Cardiac muscle cell (in vitro differentiated cells and primary cell): ENCODE measurements around the gene PRKCD. TPM values are rescaled to one million over a fixed set of nuclear protein-coding genes. Genes with fewer than 3 reads are reported as not detected.

Experiments
- DNase-seq, 2 donors: peaks; one replicate each; pipeline versions ENCODE4 v3.0.0 to v3.0.0-alpha.2; 2010 to 2017; ENCODE audit warnings: low read depth in 1 of 2, low spot score in 1 of 2
- H3K27ac ChIP-seq: fragments of 200-600 bp; sonication (generic); 2 replicates; pipeline ENCODE4 v1.5.1; 2016
- H3K27me3 ChIP-seq: fragments of 200-600 bp; sonication (generic); 2 replicates; pipeline ENCODE4 v1.6.0; 2016; ENCODE audit warnings: control low read depth
- H3K36me3 ChIP-seq: fragments of 200-600 bp; sonication (generic); 2 replicates; pipeline ENCODE4 v1.5.1; 2016; ENCODE audit warnings: control low read depth
- H3K4me1 ChIP-seq: fragments of 200-600 bp; sonication (generic); 2 replicates; pipeline ENCODE4 v1.8.1; 2017; ENCODE audit warnings: low read depth, mild to moderate bottlenecking, mixed run types
- H3K4me3 ChIP-seq: fragments of 200-600 bp; sonication (generic); 2 replicates; pipeline ENCODE4 v1.5.1; 2016; ENCODE audit warnings: mild to moderate bottlenecking
- H3K9me3 ChIP-seq: fragments of 200-600 bp; sonication (generic); 2 replicates; pipeline ENCODE4 v1.5.1; 2017; ENCODE audit warnings: low read depth, mild to moderate bottlenecking, control low read depth
- polyA plus RNA-seq: library from polyadenylated mRNA; unstranded; fragments of >200 nt; fragmentation: Nextera tagmentation; extraction: Ambion mirVana; gene quantifications from 2 replicates; pipeline ENCODE4 v1.2.1, GENCODE V29; 2016
- total RNA-seq: library from RNA; depleted of rRNA; stranded (reverse); fragments of >200 nt; gene quantifications from 2 replicates; pipeline ENCODE4 v1.2.3, GENCODE V29; 2016
- TF ChIP-seq, protein P1 (sequence below): IDR thresholded peaks from 2 replicates; pipeline ENCODE4 v1.5.1; 2012; ENCODE audit warnings: low read depth, mild to moderate bottlenecking, low read length

Gene PRKCD
- total and polyA plus RNA-seq, 2 experiments from 2014 or later = 1.3 to 3.9 TPM

DNA sequence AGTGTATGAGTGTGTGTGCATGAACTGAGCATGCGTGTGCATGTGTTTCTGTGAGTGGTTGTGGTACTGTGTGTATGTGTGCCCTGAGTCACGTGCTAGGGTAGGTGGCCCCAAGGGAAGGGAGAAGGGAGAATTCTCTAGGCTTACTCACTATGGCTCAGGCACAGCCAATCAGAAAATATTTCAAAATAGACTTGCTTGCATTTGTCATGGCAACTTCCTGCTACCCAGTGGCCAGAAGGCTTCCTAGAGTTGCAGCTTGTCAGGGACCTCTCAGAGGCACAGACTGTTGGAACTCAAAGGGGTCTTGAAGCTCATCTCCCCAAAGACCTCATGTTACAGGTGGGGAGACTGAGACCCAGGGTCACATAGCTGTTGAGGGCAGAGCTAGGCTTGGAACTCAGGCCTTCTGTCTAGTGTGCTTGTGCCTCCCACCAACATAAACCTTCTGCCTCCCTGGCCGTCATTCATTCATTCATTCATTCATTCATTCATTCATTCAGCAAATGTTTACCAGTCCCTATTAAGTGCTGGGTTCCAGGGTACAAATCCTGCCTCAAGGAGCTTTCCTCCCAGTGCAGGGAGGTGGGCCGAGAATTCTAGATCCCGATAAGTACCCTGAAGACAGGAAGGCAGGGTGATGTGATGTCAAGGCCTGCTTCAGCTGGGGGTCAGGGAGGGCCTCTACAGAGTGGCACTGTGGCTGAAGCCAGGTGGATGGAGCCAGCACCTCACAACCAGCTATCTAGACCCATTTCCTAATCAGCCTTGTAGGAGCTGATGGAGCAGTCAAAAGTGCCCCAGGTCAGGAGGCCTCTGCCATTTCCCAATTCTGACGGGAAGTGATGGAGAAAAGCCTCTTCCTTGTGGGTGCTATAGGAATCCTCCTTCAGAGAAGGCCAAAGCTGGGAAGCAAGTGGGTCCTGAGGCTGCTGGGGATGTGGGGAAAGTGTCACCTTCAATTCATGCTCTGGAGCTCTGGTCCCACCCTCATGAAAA lies 19.9 kb upstream of the PRKCD start:
- TF ChIP-seq, protein P1, sequence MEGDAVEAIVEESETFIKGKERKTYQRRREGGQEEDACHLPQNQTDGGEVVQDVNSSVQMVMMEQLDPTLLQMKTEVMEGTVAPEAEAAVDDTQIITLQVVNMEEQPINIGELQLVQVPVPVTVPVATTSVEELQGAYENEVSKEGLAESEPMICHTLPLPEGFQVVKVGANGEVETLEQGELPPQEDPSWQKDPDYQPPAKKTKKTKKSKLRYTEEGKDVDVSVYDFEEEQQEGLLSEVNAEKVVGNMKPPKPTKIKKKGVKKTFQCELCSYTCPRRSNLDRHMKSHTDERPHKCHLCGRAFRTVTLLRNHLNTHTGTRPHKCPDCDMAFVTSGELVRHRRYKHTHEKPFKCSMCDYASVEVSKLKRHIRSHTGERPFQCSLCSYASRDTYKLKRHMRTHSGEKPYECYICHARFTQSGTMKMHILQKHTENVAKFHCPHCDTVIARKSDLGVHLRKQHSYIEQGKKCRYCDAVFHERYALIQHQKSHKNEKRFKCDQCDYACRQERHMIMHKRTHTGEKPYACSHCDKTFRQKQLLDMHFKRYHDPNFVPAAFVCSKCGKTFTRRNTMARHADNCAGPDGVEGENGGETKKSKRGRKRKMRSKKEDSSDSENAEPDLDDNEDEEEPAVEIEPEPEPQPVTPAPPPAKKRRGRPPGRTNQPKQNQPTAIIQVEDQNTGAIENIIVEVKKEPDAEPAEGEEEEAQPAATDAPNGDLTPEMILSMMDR = no peak
- DNase-seq = peak in 1 of 2 donors; percentile 68
- Histone ChIP-seq H3K4me1 (no peaks in the 10 kb centered on the region), H3K9me3 (no peaks in the 10 kb centered on the region), H3K27ac (no peak overlapping the region), H3K4me3 (no peak overlapping the region), H3K36me3 (no peaks in the 10 kb centered on the region), H3K27me3 (peaks cover 21% of the 10 kb centered on the region)

DNA sequence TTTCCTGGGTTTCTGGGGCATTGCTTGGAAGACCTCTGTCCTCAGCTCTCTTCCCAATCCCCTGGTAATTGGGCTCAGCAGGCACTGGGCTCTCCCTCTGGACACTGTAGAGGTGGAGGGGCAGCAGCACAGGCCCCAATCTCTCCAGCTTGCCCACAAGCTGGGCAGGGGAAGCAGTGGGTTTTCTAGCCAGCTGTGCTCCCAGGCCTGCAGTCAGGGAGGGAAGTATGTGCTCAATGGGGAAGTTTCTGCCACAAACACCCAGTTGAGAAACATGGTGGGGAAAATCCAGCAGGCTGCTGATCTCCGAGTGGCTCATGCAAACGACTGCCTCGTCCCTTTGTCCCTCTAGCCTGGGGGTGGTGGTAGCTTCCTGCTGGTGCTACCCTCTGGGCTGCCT lies 18.0 kb upstream of the PRKCD start:
- no peak overlapping the region for H3K27ac ChIP-seq
- H3K9me3 ChIP-seq = no peaks in the 10 kb centered on the region
- TF ChIP-seq, protein P1 = no peak
- DNase-seq = no peak
- no peak overlapping the region for H3K4me3 ChIP-seq
- peaks cover 31% of the 10 kb centered on the region for H3K27me3 ChIP-seq
- H3K4me1 ChIP-seq = no peaks in the 10 kb centered on the region
- no peaks in the 10 kb centered on the region for H3K36me3 ChIP-seq

DNA sequence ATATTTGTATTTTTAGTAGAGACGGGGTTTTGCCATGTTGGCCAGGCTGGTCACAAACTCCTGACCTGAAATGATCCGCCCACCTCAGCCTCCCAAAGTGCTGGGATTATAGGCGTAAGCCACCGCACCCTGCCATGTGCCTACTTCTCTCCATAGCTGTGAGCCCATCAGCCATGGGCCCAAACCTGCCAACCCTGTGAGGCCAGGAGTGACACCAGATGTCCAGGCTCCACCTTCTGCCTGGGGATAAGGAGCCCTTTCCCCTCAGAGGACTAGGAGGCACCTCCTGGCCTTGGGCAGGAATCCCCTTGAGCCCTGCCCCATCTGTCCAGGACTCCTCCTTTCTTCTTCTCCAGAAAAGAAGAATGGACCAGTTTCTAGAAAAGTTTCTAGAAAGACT lies 16.6 kb upstream of the PRKCD start:
- no peak overlapping the region for H3K27ac ChIP-seq
- H3K27me3 ChIP-seq = peaks cover 37% of the 10 kb centered on the region
- H3K9me3 ChIP-seq = no peaks in the 10 kb centered on the region
- no peaks in the 10 kb centered on the region for H3K36me3 ChIP-seq
- TF ChIP-seq, protein P1 = no peak
- H3K4me3 ChIP-seq = no peak overlapping the region
- no peak for DNase-seq
- no peaks in the 10 kb centered on the region for H3K4me1 ChIP-seq

DNA sequence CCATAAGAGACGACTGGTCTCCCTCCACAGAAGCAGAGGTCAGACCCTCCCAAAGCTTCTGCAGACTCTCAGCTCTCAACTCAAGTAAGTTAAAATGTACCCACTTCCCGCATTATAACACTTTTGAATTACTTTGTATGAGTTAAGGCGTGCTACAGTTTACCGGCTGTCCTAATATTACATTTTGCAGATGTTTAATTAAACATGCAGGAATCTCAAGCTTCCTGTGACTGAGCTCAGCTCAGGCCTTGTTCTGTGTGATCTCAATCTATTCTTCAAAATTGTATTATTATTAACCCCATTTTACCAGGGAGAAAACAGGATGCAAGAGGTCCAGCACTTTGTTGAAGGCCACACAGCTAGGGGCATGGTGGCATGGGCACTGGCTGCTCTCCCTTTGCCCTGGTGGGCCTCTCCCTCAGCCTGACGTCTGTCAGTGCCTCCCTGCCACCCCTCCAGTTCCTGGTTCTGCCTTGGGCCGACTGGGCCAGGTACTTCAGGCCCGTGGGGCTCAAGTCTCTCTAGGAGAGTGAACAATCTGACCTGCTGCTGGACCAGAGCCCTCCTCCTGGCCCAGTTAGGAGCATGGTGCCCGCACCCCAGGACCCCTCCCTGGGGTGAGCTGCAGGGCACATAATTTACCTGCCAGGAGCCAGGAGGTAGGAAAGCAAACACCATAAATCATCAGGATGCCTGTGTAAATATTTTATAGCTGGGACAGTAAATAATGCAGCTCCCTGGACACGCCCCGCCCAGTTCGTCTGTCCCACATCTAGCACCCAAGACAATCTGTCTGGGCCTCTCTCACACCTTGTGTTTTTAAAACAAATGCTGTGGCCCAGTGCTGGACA lies 15.9 kb upstream of the PRKCD start:
- H3K4me1 ChIP-seq = no peaks in the 10 kb centered on the region
- no peaks in the 10 kb centered on the region for H3K36me3 ChIP-seq
- no peak overlapping the region for H3K4me3 ChIP-seq
- H3K27ac ChIP-seq = no peak overlapping the region
- TF ChIP-seq, protein P1 = no peak
- peaks cover 43% of the 10 kb centered on the region for H3K27me3 ChIP-seq
- no peak for DNase-seq
- no peaks in the 10 kb centered on the region for H3K9me3 ChIP-seq

DNA sequence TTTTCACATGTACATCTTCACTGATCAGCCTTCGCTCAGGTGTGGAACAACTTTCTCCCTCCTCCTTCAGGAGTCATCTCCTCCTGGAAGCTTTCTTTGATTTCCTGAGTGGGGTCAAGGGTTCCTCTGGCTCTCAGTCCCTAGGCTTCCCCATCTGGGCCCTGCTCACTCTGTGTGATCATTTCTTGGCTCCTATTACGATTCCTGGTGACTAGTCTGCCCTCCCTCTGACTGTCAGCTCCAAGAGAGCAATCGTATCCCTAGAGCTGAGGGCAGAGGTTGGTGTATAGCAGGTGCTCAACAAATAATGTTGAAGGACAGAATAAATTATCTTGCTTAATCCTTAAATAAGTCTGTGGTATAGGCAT lies 15.3 kb upstream of the PRKCD start:
- TF ChIP-seq, protein P1 = no peak
- Histone ChIP-seq H3K4me3 (no peak overlapping the region), H3K27me3 (peaks cover 50% of the 10 kb centered on the region), H3K4me1 (no peaks in the 10 kb centered on the region), H3K9me3 (no peaks in the 10 kb centered on the region), H3K36me3 (no peaks in the 10 kb centered on the region), H3K27ac (no peak overlapping the region)
- DNase-seq = no peak
